PC-3 (cell line): Measurements from ENCODE around the gene TTC34.

Experiments
- CTCF ChIP-seq: fragments of 300-600 bp; sonication (generic); conservative IDR thresholded peaks from 2 replicates; pipeline ENCODE4 v1.5.1; 2017; ENCODE audit warnings: antibody characterized with exemption, low read depth, mild to moderate bottlenecking, low read length
- EZH2 ChIP-seq: fragments of 300-600 bp; sonication (generic); IDR thresholded peaks from one replicate; pipeline ENCODE4 v1.6.1; 2017; ENCODE audit warnings: antibody characterized with exemption, mild to moderate bottlenecking, low read length; ENCODE audit not compliant: unreplicated experiment
- EZH2phosphoT487 ChIP-seq: fragments of 300-600 bp; sonication (generic); IDR thresholded peaks from 2 replicates; pipeline ENCODE4 v1.6.1; 2018; ENCODE audit warnings: mild to moderate bottlenecking, antibody characterized with exemption, low read length, borderline replicate concordance

- TF ChIP-seq EZH2 (no peak), CTCF (no peak), EZH2phosphoT487 (no peak)
Observed at GRCh38 chr1:2591233-2591580, 210.3 kb downstream of the TTC34 start.
